KMS-11 (cell line): ENCODE measurements around the gene DNAJB6.

Experiments
- H2AFZ ChIP-seq: fragments of 200-600 bp; sonication (generic); 2 replicates; pipeline ENCODE4 v1.6.1; 2016; ENCODE audit warnings: antibody characterized with exemption, mixed run types, low read depth
- H3K27ac ChIP-seq: fragments of 200-600 bp; sonication (generic); 2 replicates; pipeline ENCODE4 v1.6.1; 2016; ENCODE audit warnings: mild to moderate bottlenecking, mixed run types
- H3K27me3 ChIP-seq: fragments of 200-600 bp; sonication (generic); 2 replicates; pipeline ENCODE4 v1.6.1; 2017; ENCODE audit warnings: mild to moderate bottlenecking, low read depth, mixed run types, moderate library complexity; ENCODE audit not compliant: insufficient read depth
- H3K36me3 ChIP-seq: fragments of 200-600 bp; sonication (generic); 2 replicates; pipeline ENCODE4 v1.6.1; 2017; ENCODE audit warnings: mild to moderate bottlenecking, mixed run types; ENCODE audit not compliant: insufficient read depth
- H3K4me1 ChIP-seq: fragments of 200-600 bp; sonication (generic); 2 replicates; pipeline ENCODE4 v1.6.1; 2016; ENCODE audit warnings: mild to moderate bottlenecking, low read depth, mixed run types; ENCODE audit not compliant: poor library complexity, severe bottlenecking
- H3K4me2 ChIP-seq: fragments of 200-600 bp; sonication (generic); 2 replicates; pipeline ENCODE4 v1.7.0; 2016; ENCODE audit warnings: mild to moderate bottlenecking, mixed run types
- H3K4me3 ChIP-seq: fragments of 200-600 bp; sonication (generic); IDR thresholded peaks from 2 replicates; pipeline ENCODE4 v1.6.1; 2017; ENCODE audit warnings: low read depth, low read length, mixed read lengths; ENCODE audit not compliant: insufficient read depth
- H3K79me2 ChIP-seq: fragments of 200-600 bp; sonication (generic); 2 replicates; pipeline ENCODE4 v1.6.1; 2016; ENCODE audit warnings: low read depth, mixed run types; ENCODE audit not compliant: insufficient read depth
- H3K9ac ChIP-seq: fragments of 200-600 bp; sonication (generic); 2 replicates; pipeline ENCODE4 v1.6.1; 2016; ENCODE audit warnings: mild to moderate bottlenecking, mixed run types
- H4K20me1 ChIP-seq: fragments of 200-600 bp; sonication (generic); 2 replicates; pipeline ENCODE4 v1.6.1; 2016; ENCODE audit warnings: mild to moderate bottlenecking, mixed run types; ENCODE audit not compliant: insufficient read depth
- TF ChIP-seq, protein P1 (sequence below): fragments of 200-600 bp; sonication (generic); conservative IDR thresholded peaks from 2 replicates; pipeline ENCODE4 v1.6.1; 2017; ENCODE audit warnings: low read depth, mild to moderate bottlenecking, antibody characterized with exemption, low read length, moderate library complexity, mixed read lengths

Gene DNAJB6

DNA sequence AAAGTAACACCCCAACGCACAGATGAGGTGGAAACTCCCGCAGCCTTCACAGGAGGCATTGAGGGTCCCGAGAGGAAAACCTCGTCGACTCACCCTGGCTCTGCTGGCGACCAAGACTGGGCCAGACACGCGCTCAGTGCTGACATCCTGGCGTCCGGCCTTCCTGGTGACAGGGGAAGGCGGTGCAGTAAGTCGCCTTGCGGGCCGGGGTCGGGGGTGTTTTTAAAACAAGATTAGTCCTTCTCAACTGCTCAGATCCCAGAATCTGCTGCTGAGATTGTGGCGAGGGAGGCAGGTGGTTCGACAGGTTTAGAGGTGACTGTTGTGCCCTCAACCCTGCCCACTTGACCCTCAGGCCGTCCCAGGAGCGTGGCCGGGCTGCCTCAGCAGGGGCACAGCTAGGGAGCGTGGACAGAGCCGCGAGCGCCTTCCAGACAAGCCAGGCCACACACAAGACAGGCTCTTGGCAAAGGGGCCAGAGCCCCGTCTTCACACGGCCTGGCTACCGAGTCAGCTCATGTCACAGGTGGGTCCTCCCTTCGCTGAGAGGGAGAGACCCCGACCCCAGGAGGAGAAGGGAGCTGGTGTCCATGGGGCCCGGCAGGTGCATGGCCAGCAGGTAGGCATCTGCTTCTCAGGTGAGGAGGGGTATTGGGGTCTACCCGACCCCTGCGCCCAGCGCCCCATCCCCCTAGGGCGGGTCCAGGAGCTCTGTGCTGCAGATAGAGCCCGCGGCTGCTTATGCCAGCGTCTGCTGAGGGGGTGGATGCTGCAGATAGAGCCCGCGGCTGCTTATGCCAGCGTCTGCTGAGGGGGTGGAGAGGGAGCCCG, 81.6 kb downstream of the DNAJB6 start:
- Histone ChIP-seq H4K20me1 (no peaks in the 10 kb centered on the region), H3K36me3 (peaks cover 5% of the 10 kb centered on the region; the same call in 1 of the 2 replicates), H2AFZ (no peak overlapping the region), H3K4me2 (no peak overlapping the region), H3K27me3 (no peaks in the 10 kb centered on the region), H3K9ac (no peak overlapping the region), H3K4me1 (no peaks in the 10 kb centered on the region), H3K4me3 (no peak overlapping the region), H3K79me2 (no peaks in the 10 kb centered on the region), H3K27ac (no peak overlapping the region)
- TF ChIP-seq, protein P1, sequence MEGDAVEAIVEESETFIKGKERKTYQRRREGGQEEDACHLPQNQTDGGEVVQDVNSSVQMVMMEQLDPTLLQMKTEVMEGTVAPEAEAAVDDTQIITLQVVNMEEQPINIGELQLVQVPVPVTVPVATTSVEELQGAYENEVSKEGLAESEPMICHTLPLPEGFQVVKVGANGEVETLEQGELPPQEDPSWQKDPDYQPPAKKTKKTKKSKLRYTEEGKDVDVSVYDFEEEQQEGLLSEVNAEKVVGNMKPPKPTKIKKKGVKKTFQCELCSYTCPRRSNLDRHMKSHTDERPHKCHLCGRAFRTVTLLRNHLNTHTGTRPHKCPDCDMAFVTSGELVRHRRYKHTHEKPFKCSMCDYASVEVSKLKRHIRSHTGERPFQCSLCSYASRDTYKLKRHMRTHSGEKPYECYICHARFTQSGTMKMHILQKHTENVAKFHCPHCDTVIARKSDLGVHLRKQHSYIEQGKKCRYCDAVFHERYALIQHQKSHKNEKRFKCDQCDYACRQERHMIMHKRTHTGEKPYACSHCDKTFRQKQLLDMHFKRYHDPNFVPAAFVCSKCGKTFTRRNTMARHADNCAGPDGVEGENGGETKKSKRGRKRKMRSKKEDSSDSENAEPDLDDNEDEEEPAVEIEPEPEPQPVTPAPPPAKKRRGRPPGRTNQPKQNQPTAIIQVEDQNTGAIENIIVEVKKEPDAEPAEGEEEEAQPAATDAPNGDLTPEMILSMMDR = no peak

DNA sequence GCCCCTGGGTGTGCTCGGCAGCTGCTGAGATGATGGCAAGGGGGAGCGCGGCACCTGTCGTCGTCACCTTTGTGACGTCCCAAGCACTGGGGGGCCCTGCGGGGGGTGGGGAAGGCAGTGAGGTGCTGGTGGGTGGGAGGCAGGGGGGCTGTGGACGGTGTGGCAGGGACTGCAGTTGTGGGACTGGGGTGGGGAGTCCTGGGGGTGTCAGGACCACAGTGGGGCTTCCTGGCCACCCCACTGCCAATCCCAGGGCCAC, 82.2 kb downstream of the DNAJB6 start:
- Histone ChIP-seq H3K36me3 (peaks cover 5% of the 10 kb centered on the region; the same call in 1 of the 2 replicates), H3K4me2 (no peak overlapping the region), H3K4me1 (no peaks in the 10 kb centered on the region), H3K4me3 (no peak overlapping the region), H2AFZ (no peak overlapping the region), H3K79me2 (no peaks in the 10 kb centered on the region), H3K27ac (no peak overlapping the region), H4K20me1 (no peaks in the 10 kb centered on the region), H3K9ac (no peak overlapping the region), H3K27me3 (no peaks in the 10 kb centered on the region)
- TF ChIP-seq, protein P1 = no peak

DNA sequence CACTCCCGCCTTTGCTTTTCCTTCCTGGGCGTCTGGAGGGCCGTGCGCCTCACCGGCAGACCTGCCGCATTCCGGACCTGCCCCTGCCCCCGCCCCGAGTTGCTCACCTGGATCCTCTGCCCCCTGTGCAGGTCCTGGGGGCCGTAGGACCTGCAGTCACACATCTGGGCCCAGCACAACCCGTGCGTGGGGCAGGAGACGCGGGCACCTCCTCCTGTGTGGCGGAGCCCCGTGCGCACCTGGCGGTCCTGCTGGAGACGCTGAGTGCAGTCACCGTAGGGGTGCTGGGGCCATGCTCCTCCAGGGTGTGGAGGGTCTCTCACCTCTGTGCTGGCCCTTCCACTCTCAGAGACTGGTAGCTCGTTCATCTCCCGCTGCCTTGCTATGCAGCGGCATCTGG, 85.5 kb downstream of the DNAJB6 start:
- Histone ChIP-seq H3K4me2 (no peak overlapping the region), H3K27me3 (no peaks in the 10 kb centered on the region), H4K20me1 (no peaks in the 10 kb centered on the region), H3K4me3 (no peak overlapping the region), H2AFZ (no peak overlapping the region), H3K4me1 (no peaks in the 10 kb centered on the region), H3K9ac (no peak overlapping the region), H3K27ac (no peak overlapping the region), H3K79me2 (no peaks in the 10 kb centered on the region), H3K36me3 (no peaks in the 10 kb centered on the region)
- TF ChIP-seq, protein P1 = no peak

DNA sequence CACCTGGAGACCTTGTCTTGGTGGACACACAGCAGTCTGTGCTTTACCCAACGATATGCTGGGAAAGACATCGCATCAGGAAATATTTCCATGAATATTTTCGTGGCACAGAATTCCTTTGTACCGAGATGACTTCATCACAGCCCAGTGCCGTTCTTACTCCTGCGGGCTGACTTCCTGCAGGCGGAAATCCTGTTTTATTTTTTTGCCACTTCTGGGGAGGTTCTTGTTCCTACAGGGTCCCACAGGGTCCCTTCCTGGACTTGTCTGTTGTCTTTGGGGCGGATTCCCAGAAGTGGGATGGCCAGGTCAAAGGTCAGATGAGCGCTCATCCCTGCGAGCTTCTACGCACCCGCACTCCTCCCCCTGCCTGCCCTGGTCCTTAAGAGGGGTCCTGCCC, 86.5 kb downstream of the DNAJB6 start:
- no peak overlapping the region for H3K4me2 ChIP-seq
- no peak overlapping the region for H3K9ac ChIP-seq
- H4K20me1 ChIP-seq = no peaks in the 10 kb centered on the region
- H2AFZ ChIP-seq = no peak overlapping the region
- TF ChIP-seq, protein P1 = no peak
- no peaks in the 10 kb centered on the region for H3K4me1 ChIP-seq
- H3K36me3 ChIP-seq = no peaks in the 10 kb centered on the region
- no peak overlapping the region for H3K4me3 ChIP-seq
- H3K79me2 ChIP-seq = no peaks in the 10 kb centered on the region
- no peak overlapping the region for H3K27ac ChIP-seq
- no peaks in the 10 kb centered on the region for H3K27me3 ChIP-seq
